Activated T-helper 2 cell treated with anti-CD3 and anti-CD28 coated beads, Interferon-gamma antibody, Interleukin-2, Interleukin-4, amounts not matched to agents 10 μg/mL and 5 μg/mL and 100 μg/mL, durations not matched to agents 14 hours and 24 hours and 36 hours (primary cell): Measurements from ENCODE around the gene HIP1. TPM values are rescaled to one million over a fixed set of nuclear protein-coding genes. Genes with fewer than 3 reads are reported as not detected.
"Not testable (repeated sequence)": the region's sequence is repeated elsewhere in the genome, so short reads cannot be mapped to it uniquely, and the experiment has no call there.

Source experiments
- DNase-seq: peaks from one replicate; pipeline ENCODE4 v3.0.0; 2021; ENCODE audit warnings: low spot score
- H3K27ac Mint-ChIP-seq: one replicate; pipeline ENCODE4 v1.8.0; 2021; ENCODE audit warnings: mixed read lengths
- H3K27me3 Mint-ChIP-seq: one replicate; pipeline ENCODE4 v1.8.0; 2021; ENCODE audit warnings: low read depth, mixed read lengths
- H3K36me3 Mint-ChIP-seq: one replicate; pipeline ENCODE4 v1.8.0; 2021; ENCODE audit warnings: low read depth, mixed read lengths
- H3K4me1 Mint-ChIP-seq: one replicate; pipeline ENCODE4 v1.8.0; 2021; ENCODE audit warnings: low read depth, mixed read lengths
- H3K4me3 Mint-ChIP-seq: one replicate; pipeline ENCODE4 v1.8.0; 2021; ENCODE audit warnings: low read depth, mild to moderate bottlenecking, moderate library complexity, mixed read lengths
- H3K9me3 Mint-ChIP-seq: one replicate; pipeline ENCODE4 v1.8.0; 2021; ENCODE audit warnings: mixed read lengths
- intact Hi-C: fragments of 100-400 bp; cut with micrococcal nuclease; formaldehyde crosslinking; loops from one replicate; pipeline ENCODE4 v1.15.1; 2023
- total RNA-seq: library from RNA; stranded (reverse); gene quantifications from 2 replicates; pipeline ENCODE4 v1.2.3, GENCODE V29; 2022

The HIP1 gene
- total RNA-seq, 1 donor from 2014 or later: 10.6 TPM

GRCh38 chr7:75616421-75617167 is 122.1 kb downstream of the HIP1 start:
- no peaks in the 10 kb centered on the region for H3K27me3 Mint-ChIP-seq

GRCh38 chr7:75614401-75614800 is 124.3 kb downstream of the HIP1 start:
- intact Hi-C loops: no loop called here
- Mint-ChIP-seq H3K27me3 (no peaks in the 10 kb centered on the region), H3K36me3 (no peaks in the 10 kb centered on the region), H3K27ac (no peak overlapping the region), H3K4me1 (peaks cover 13% of the 10 kb centered on the region), H3K4me3 (no peak overlapping the region), H3K9me3 (no peaks in the 10 kb centered on the region)
- DNase-seq: no peak

More at GRCh38 chr7:75616421-75617167, 122.1 kb downstream of the HIP1 start:
- Mint-ChIP-seq H3K4me3 (no peak overlapping the region), H3K36me3 (no peaks in the 10 kb centered on the region), H3K27ac (no peak overlapping the region), H3K4me1 (peaks cover 13% of the 10 kb centered on the region), H3K9me3 (no peaks in the 10 kb centered on the region)
- DNase-seq: no peak
- intact Hi-C loops: no loop called here

- Mint-ChIP-seq H3K9me3 (no peaks in the 10 kb centered on the region), H3K27me3 (no peaks in the 10 kb centered on the region), H3K27ac (no peak overlapping the region), H3K4me1 (peaks cover 8% of the 10 kb centered on the region), H3K36me3 (no peaks in the 10 kb centered on the region), H3K4me3 (no peak overlapping the region)
- DNase-seq: no peak
- intact Hi-C loops: no loop called here
These were observed 125.4 kb downstream of the HIP1 start for GRCh38 chr7:75613351-75613750.

- Mint-ChIP-seq H3K27ac (no peak overlapping the region), H3K4me3 (no peak overlapping the region), H3K27me3 (no peaks in the 10 kb centered on the region), H3K36me3 (no peaks in the 10 kb centered on the region), H3K4me1 (peaks cover 2% of the 10 kb centered on the region), H3K9me3 (no peaks in the 10 kb centered on the region)
- intact Hi-C loops: no loop called here
- no peak for DNase-seq
These were observed 127.1 kb downstream of the HIP1 start for GRCh38 chr7:75611557-75612178.

DNA sequence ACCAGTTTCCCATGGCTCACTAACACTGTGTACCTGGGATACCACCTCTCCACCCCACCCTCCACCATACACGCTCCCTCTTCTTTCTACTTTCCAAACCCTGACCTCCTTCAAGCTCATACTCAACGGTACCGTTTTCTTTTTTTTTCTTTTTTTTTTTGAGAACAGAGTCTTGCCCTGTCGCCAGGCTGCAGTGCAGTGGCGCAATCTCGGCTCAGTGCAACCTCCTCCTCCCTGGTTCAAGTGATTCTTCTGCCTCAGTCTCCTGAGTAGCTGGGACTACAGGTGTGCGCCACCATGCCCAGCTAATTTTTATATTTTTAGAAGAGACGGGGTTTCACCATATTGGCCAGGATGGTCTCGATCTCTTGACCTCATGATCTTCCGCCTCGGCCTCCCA is 129.3 kb downstream of the HIP1 start:
- H3K36me3 Mint-ChIP-seq, H3K4me1 Mint-ChIP-seq, intact Hi-C loops, H3K9me3 Mint-ChIP-seq, H3K27me3 Mint-ChIP-seq, H3K4me3 Mint-ChIP-seq, H3K27ac Mint-ChIP-seq, DNase-seq: not testable (repeated sequence)

GRCh38 chr7:75608451-75609122 is 130.2 kb downstream of the HIP1 start:
- DNase-seq: no peak
- Mint-ChIP-seq H3K27ac (no peak overlapping the region), H3K4me3 (no peak overlapping the region), H3K4me1 (no peaks in the 10 kb centered on the region), H3K36me3 (no peaks in the 10 kb centered on the region), H3K9me3 (no peaks in the 10 kb centered on the region), H3K27me3 (no peaks in the 10 kb centered on the region)
- intact Hi-C loops: no loop called here

DNA sequence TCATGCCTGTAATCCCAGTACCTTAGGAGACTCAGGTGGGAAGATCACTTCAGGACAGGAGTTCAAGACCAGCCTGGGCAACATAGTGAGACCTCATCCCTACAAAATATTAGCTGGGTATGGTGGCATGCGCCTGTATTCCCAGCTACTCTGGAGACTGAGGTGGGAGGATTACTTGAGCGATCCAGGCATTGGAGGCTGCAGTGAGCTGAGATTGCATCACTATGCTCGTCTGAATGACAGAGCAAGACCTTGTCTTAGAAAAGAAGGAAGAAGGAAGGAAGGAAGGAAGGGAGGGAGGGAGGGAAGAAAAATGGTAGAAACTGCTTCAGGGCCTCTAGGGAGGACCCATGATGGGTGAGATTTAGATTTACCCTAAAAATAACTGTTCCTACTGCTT is 134.3 kb downstream of the HIP1 start:
- H3K36me3 Mint-ChIP-seq: no peaks in the 10 kb centered on the region
- no peak overlapping the region for H3K27ac Mint-ChIP-seq
- no peak overlapping the region for H3K4me3 Mint-ChIP-seq
- intact Hi-C loops: no loop called here
- DNase-seq: no peak
- no peaks in the 10 kb centered on the region for H3K9me3 Mint-ChIP-seq
- H3K4me1 Mint-ChIP-seq: no peaks in the 10 kb centered on the region
- no peaks in the 10 kb centered on the region for H3K27me3 Mint-ChIP-seq

DNA sequence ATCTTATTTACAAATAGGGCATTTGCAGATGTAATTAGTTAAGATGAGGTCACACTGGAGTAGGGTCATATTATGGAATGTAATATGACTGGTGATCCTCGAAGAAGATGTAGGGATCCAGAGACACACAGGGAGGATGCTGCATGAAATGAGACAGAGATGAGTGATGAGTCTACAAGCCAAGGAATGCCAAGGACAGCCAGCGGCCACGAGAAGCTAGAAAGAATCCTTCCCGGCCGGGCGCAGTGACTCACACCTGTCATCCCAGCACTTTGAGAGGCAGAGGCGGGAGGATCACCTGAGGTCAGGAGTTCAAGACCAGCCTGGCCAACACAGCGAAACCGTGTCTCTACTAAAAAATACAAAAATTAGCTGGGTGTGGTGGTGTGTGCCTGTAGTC is 135.9 kb downstream of the HIP1 start:
- H3K36me3 Mint-ChIP-seq, H3K4me3 Mint-ChIP-seq, H3K27me3 Mint-ChIP-seq, intact Hi-C loops, H3K9me3 Mint-ChIP-seq, DNase-seq, H3K4me1 Mint-ChIP-seq, H3K27ac Mint-ChIP-seq: not testable (repeated sequence)

GRCh38 chr7:75601539-75601938 is 137.2 kb downstream of the HIP1 start:
- H3K9me3 Mint-ChIP-seq: no peaks in the 10 kb centered on the region
- intact Hi-C loops: no loop called here
- no peaks in the 10 kb centered on the region for H3K36me3 Mint-ChIP-seq
- H3K27ac Mint-ChIP-seq: no peak overlapping the region
- H3K27me3 Mint-ChIP-seq: no peaks in the 10 kb centered on the region
- DNase-seq: no peak
- H3K4me3 Mint-ChIP-seq: no peak overlapping the region
- H3K4me1 Mint-ChIP-seq: peaks cover 9% of the 10 kb centered on the region

GRCh38 chr7:75600748-75601147 is 138.0 kb downstream of the HIP1 start:
- H3K27me3 Mint-ChIP-seq, H3K9me3 Mint-ChIP-seq, intact Hi-C loops, H3K27ac Mint-ChIP-seq, H3K4me3 Mint-ChIP-seq, H3K36me3 Mint-ChIP-seq, DNase-seq: not testable (repeated sequence)
- H3K4me1 Mint-ChIP-seq: peaks cover 12% of the 10 kb centered on the region

GRCh38 chr7:75599244-75599781 is 139.4 kb downstream of the HIP1 start:
- intact Hi-C loops: loop anchor here (5.0 kb wide), 1 partner anchor 38 kb away; no protein-coding TSS in a partner anchor
- no peak for DNase-seq
- H3K27ac Mint-ChIP-seq: no peak overlapping the region

GRCh38 chr7:75596727-75597614 is 141.8 kb downstream of the HIP1 start:
- Mint-ChIP-seq H3K27ac (peak overlapping the region; percentile 74), H3K4me3 (no peak overlapping the region), H3K36me3 (peaks cover 3% of the 10 kb centered on the region), H3K4me1 (peaks cover 32% of the 10 kb centered on the region), H3K27me3 (no peaks in the 10 kb centered on the region), H3K9me3 (no peaks in the 10 kb centered on the region)
- intact Hi-C loops: loop anchor here (5.0 kb wide), 1 partner anchor 40 kb away; no protein-coding TSS in a partner anchor
- peak; percentile 15 for DNase-seq

More at GRCh38 chr7:75599244-75599781, 139.4 kb downstream of the HIP1 start:
- peaks cover 3% of the 10 kb centered on the region for H3K36me3 Mint-ChIP-seq
- peaks cover 23% of the 10 kb centered on the region for H3K4me1 Mint-ChIP-seq
- no peaks in the 10 kb centered on the region for H3K27me3 Mint-ChIP-seq
- H3K4me3 Mint-ChIP-seq: no peak overlapping the region
- no peaks in the 10 kb centered on the region for H3K9me3 Mint-ChIP-seq
